HFFc6 (cell line): ENCODE results near the gene VPS50. TPM values are rescaled to one million over a fixed set of nuclear protein-coding genes. Genes with fewer than 3 reads are reported as not detected.

Experiments used
- DNase-seq: peaks from one replicate; pipeline ENCODE4 v3.0.0-alpha.2; 2018
- H3K27ac Mint-ChIP-seq: 2 replicates; pipeline ENCODE4 v1.8.0; 2020; ENCODE audit warnings: mild to moderate bottlenecking, mixed read lengths
- H3K27me3 Mint-ChIP-seq: 2 replicates; pipeline ENCODE4 v1.8.0; 2021; ENCODE audit warnings: mild to moderate bottlenecking, moderate library complexity, mixed read lengths; ENCODE audit not compliant: insufficient read depth
- H3K36me3 Mint-ChIP-seq: 2 replicates; pipeline ENCODE4 v1.8.0; 2021; ENCODE audit warnings: low read depth, mixed read lengths
- H3K4me1 Mint-ChIP-seq: 2 replicates; pipeline ENCODE4 v1.8.0; 2020; ENCODE audit warnings: low read depth, mixed read lengths
- H3K4me3 Mint-ChIP-seq: 2 replicates; pipeline ENCODE4 v1.8.0; 2020; ENCODE audit warnings: mild to moderate bottlenecking, moderate library complexity, mixed read lengths
- H3K9me3 Mint-ChIP-seq: 2 replicates; pipeline ENCODE4 v1.8.0; 2020; ENCODE audit warnings: mild to moderate bottlenecking, mixed read lengths
- total RNA-seq, 6 experiments: library from RNA; stranded (reverse); fragmentation: NEBNext Ultra II Directional; extraction: Animal tissue kit (Norgen Biotek cat#: 25700); gene quantifications; 2 replicates in 1 of 6; 3 replicates in 5 of 6; pipeline ENCODE4 v1.2.3, GENCODE V29; 2021
- TF ChIP-seq, protein P1 (sequence below): fragments of 200-600 bp; sonication (generic); IDR thresholded peaks from 2 replicates; pipeline ENCODE4 v1.5.0; 2021; ENCODE audit warnings: antibody characterized with exemption, mild to moderate bottlenecking

The VPS50 gene
- total RNA-seq, 6 experiments from 2014 or later, result 17.0 to 20.3 (median 19.1) TPM

DNA sequence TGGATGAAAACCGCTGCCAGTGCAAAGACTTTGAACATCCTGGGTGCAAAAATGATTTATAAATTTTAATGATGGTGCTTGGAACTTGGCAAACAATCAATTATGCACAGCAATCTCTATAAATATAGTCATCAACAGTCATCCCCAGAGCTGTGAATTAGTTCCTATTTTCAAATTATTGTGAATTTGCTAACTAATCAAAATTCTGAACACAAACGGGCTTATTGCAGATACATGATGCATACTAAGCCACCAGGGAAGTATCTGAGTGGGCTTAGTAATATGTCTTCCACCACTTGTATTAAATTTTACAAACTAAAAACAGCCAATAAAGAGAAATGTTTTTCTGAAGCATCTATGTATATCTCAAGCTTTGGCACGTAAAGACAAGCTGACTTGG lies 177.2 kb downstream of the VPS50 start:
- Mint-ChIP-seq H3K36me3 (no peaks in the 10 kb centered on the region), H3K27ac (no peak overlapping the region), H3K27me3 (no peaks in the 10 kb centered on the region), H3K4me3 (no peak overlapping the region), H3K9me3 (peaks cover 7% of the 10 kb centered on the region; the same call in 1 of the 2 replicates), H3K4me1 (no peaks in the 10 kb centered on the region)
- DNase-seq, result no peak
- TF ChIP-seq, protein P1, sequence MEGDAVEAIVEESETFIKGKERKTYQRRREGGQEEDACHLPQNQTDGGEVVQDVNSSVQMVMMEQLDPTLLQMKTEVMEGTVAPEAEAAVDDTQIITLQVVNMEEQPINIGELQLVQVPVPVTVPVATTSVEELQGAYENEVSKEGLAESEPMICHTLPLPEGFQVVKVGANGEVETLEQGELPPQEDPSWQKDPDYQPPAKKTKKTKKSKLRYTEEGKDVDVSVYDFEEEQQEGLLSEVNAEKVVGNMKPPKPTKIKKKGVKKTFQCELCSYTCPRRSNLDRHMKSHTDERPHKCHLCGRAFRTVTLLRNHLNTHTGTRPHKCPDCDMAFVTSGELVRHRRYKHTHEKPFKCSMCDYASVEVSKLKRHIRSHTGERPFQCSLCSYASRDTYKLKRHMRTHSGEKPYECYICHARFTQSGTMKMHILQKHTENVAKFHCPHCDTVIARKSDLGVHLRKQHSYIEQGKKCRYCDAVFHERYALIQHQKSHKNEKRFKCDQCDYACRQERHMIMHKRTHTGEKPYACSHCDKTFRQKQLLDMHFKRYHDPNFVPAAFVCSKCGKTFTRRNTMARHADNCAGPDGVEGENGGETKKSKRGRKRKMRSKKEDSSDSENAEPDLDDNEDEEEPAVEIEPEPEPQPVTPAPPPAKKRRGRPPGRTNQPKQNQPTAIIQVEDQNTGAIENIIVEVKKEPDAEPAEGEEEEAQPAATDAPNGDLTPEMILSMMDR, result no peak

Other genes starting within 250 kb of the VPS50 start
- gene SAMD9, start 114.4 kb upstream of the VPS50 start, total RNA-seq, result 10 to 100 TPM in 5 of 6 experiments, 1 to 10 TPM in 1; 8.7 to 17.6 (median 14.4) TPM
- 1 to 10 TPM; 4.3 to 9.9 (median 7.8) TPM for gene SAMD9L, start 84.0 kb upstream of the VPS50 start, total RNA-seq
- gene HEPACAM2, start 5.9 kb upstream of the VPS50 start, total RNA-seq, result under 1 TPM in 1 of 6 experiments, not detected in 5; 0.12 TPM